HepG2 (cell line): ENCODE measurements around the gene SEPHS2. TPM values are rescaled to one million over a fixed set of nuclear protein-coding genes. Genes with fewer than 3 reads are reported as not detected.

Source experiments
- ATRX ChIP-seq: sonication (generic); formaldehyde crosslinking; IDR thresholded peaks from 2 replicates; pipeline ENCODE4 v1.4.0; 2020; ENCODE audit warnings: missing genetic modification reagents, borderline replicate concordance
- BATF2 ChIP-seq: sonication (generic); formaldehyde crosslinking; IDR thresholded peaks from 2 replicates; pipeline ENCODE4 v1.8.0; 2022; ENCODE audit warnings: mild to moderate bottlenecking, missing genetic modification reagents, moderate library complexity
- DBP ChIP-seq: sonication (generic); formaldehyde crosslinking; IDR thresholded peaks from 2 replicates; pipeline ENCODE4 v1.4.0; 2020; ENCODE audit warnings: missing genetic modification reagents; ENCODE audit errors: not compliant biosample characterization
- E2F5 ChIP-seq: sonication (generic); formaldehyde crosslinking; conservative IDR thresholded peaks from 2 replicates; pipeline ENCODE4 v1.4.0; 2020; ENCODE audit warnings: missing genetic modification reagents
- FIP1L1 ChIP-seq: fragments of 200-400 bp; formaldehyde crosslinking; IDR thresholded peaks from 2 replicates; pipeline ENCODE4 v1.6.1; 2018; ENCODE audit warnings: low read depth, mild to moderate bottlenecking, low read length, moderate library complexity, borderline replicate concordance; ENCODE audit not compliant: insufficient read depth
- MEF2D ChIP-seq: sonication (generic); formaldehyde crosslinking; IDR thresholded peaks from 2 replicates; pipeline ENCODE4 v1.5.1; 2020; ENCODE audit warnings: mild to moderate bottlenecking, missing genetic modification reagents
- NAIF1 ChIP-seq: sonication (generic); formaldehyde crosslinking; IDR thresholded peaks from 2 replicates; pipeline ENCODE4 v1.5.0; 2020; ENCODE audit warnings: mild to moderate bottlenecking, missing genetic modification reagents, borderline replicate concordance
- NFRKB ChIP-seq: fragments of 450-650 bp; IDR thresholded peaks from 2 replicates; pipeline ENCODE4 v1.6.1; 2017
- SMARCC2 ChIP-seq: fragments of 450-650 bp; IDR thresholded peaks from 2 replicates; pipeline ENCODE4 v1.6.1; 2017; ENCODE audit warnings: antibody characterized with exemption, mild to moderate bottlenecking
- SP2 ChIP-seq: sonication (generic); formaldehyde crosslinking; IDR thresholded peaks from 2 replicates; pipeline ENCODE4 v1.5.1; 2020; ENCODE audit warnings: mild to moderate bottlenecking, missing genetic modification reagents
- TP53 ChIP-seq: sonication (generic); formaldehyde crosslinking; conservative IDR thresholded peaks from 2 replicates; pipeline ENCODE4 v1.4.0; 2020; ENCODE audit warnings: missing genetic modification reagents
- YEATS2 ChIP-seq: sonication (generic); formaldehyde crosslinking; IDR thresholded peaks from 2 replicates; pipeline ENCODE4 v1.4.0; 2020; ENCODE audit warnings: missing genetic modification reagents, borderline replicate concordance
- ZBTB10 ChIP-seq: sonication (generic); formaldehyde crosslinking; IDR thresholded peaks from 2 replicates; pipeline ENCODE4 v1.4.0; 2020; ENCODE audit warnings: missing genetic modification reagents, borderline replicate concordance
- ZMAT3 ChIP-seq: sonication (generic); formaldehyde crosslinking; conservative IDR thresholded peaks from 2 replicates; pipeline ENCODE4 v1.7.0; 2021; ENCODE audit warnings: missing genetic modification reagents
- ZNF101 ChIP-seq: sonication (generic); formaldehyde crosslinking; IDR thresholded peaks from 2 replicates; pipeline ENCODE4 v1.4.0; 2020; ENCODE audit warnings: mild to moderate bottlenecking, low read depth, missing genetic modification reagents, borderline replicate concordance
- ZNF296 ChIP-seq: sonication (generic); formaldehyde crosslinking; conservative IDR thresholded peaks from 2 replicates; pipeline ENCODE4 v1.5.0; 2020; ENCODE audit warnings: mild to moderate bottlenecking, missing genetic modification reagents
- ZNF317 ChIP-seq: sonication (generic); formaldehyde crosslinking; IDR thresholded peaks from 2 replicates; pipeline ENCODE4 v1.5.0; 2020; ENCODE audit warnings: mild to moderate bottlenecking, missing genetic modification reagents
- ZNF552 ChIP-seq: sonication (generic); formaldehyde crosslinking; IDR thresholded peaks from 2 replicates; pipeline ENCODE4 v1.9.0; 2022; ENCODE audit warnings: missing genetic modification reagents, mild to moderate bottlenecking, borderline replicate concordance
- ZNF580 ChIP-seq: IDR thresholded peaks from 2 replicates; pipeline ENCODE4 v1.6.1; 2016; ENCODE audit warnings: low read depth, borderline replicate concordance
- ZNF589 ChIP-seq: sonication (generic); formaldehyde crosslinking; conservative IDR thresholded peaks from 2 replicates; pipeline ENCODE4 v1.8.0; 2022; ENCODE audit warnings: mild to moderate bottlenecking, moderate library complexity, missing genetic modification reagents
- ZNF614 ChIP-seq: IDR thresholded peaks from 2 replicates; pipeline ENCODE4 v1.6.1; 2018; ENCODE audit warnings: missing biosample characterization, missing genetic modification reagents, inconsistent platforms, borderline replicate concordance
- ZZZ3 ChIP-seq: sonication (generic); formaldehyde crosslinking; IDR thresholded peaks from 2 replicates; pipeline ENCODE4 v1.4.0; 2020; ENCODE audit warnings: missing genetic modification reagents, mild to moderate bottlenecking, borderline replicate concordance
- polyA plus RNA-seq, 8 experiments: library from polyadenylated mRNA; depleted of rRNA in 3 of 8; stranded (reverse) in 7 of 8; unstranded in 1 of 8; fragments of >200 nt; fragmentation: Illumina TruSeq in 4 of 8; extraction: Trizol in 4 of 8; gene quantifications; 2 replicates each; pipeline versions ENCODE4 v1.2.1 to v1.2.3, GENCODE V29; 2011 to 2016; ENCODE audit warnings: low read depth in 4 of 8, missing spikeins in 1 of 8, mixed read lengths in 1 of 8; ENCODE audit not compliant: insufficient read depth in 1 of 8
- total RNA-seq, 5 experiments: library from RNA; depleted of rRNA; stranded (reverse); fragments of >200 nt; fragmentation: Illumina TruSeq; extraction: Trizol; gene quantifications; 2 replicates each; pipeline ENCODE4 v1.2.3, GENCODE V29; 2016; ENCODE audit warnings: low read depth in 1 of 5

SEPHS2 gene
- total and polyA plus RNA-seq, 2 of the 13 experiments (the other 11 are each of a cell fraction or from before 2014, with no cell fraction given) = 20.7 to 127 TPM

GRCh38 chr16:30458561-30459394 is 13.1 kb upstream of the SEPHS2 start (continued):
- no peak for TF ChIP-seq E2F5 (CRISPR knock-in tag)
- TF ChIP-seq YEATS2 (CRISPR knock-in tag) = no peak
- TF ChIP-seq NAIF1 (CRISPR knock-in tag) = no peak
- peak; percentile 65; the same call in 1 of the 2 replicates for TF ChIP-seq MEF2D (CRISPR knock-in tag)
- TF ChIP-seq ZZZ3 = 0 out of 2 replicates have a peak, but pooled peaks have one; percentile 26
- TF ChIP-seq ZBTB10 (CRISPR knock-in tag) = no peak
- TF ChIP-seq BATF2 (CRISPR knock-in tag) = no peak
- TF ChIP-seq ZNF552 (CRISPR knock-in tag) = no peak
- no peak; the same call in 1 of the 2 replicates for TF ChIP-seq ZNF580 (CRISPR knock-in tag)
- peak; percentile 63 for TF ChIP-seq ZMAT3 (CRISPR knock-in tag)
- TF ChIP-seq ATRX (CRISPR knock-in tag) = no peak
- TF ChIP-seq ZNF614 (CRISPR knock-in tag) = peak; percentile 81; the same call in 1 of the 2 replicates
- no peak for TF ChIP-seq NFRKB
- TF ChIP-seq SMARCC2 = no peak
- no peak for TF ChIP-seq FIP1L1
- TF ChIP-seq ZNF101 (CRISPR knock-in tag) = no peak
- peak; percentile 38; the same call in 1 of the 2 replicates for TF ChIP-seq SP2 (CRISPR knock-in tag)
- no peak for TF ChIP-seq TP53
- TF ChIP-seq ZNF296 (CRISPR knock-in tag) = peak; percentile 57; the same call in 1 of the 2 replicates
- TF ChIP-seq ZNF317 = peak; percentile 71; the same call in 1 of the 2 replicates
- TF ChIP-seq ZNF589 (CRISPR knock-in tag) = no peak
- TF ChIP-seq DBP (CRISPR knock-in tag) = no peak
